HG02970 (cell line): ENCODE data around the gene ADCY10.

Experiments
- ATAC-seq: cut with Tn5 transposase; IDR thresholded peaks from one replicate; pipeline ENCODE4 v1.9.1; 2021; ENCODE audit warnings: mild to moderate bottlenecking, moderate library complexity, moderate number of reproducible peaks; ENCODE audit not compliant: unreplicated experiment, low FRiP score

The ADCY10 gene

GRCh38 chr1:167790117-167790516 is 123.8 kb downstream of the ADCY10 start:
- ATAC-seq = no peak

- ATAC-seq = no peak
These were observed 124.4 kb downstream of the ADCY10 start for GRCh38 chr1:167789501-167789900.

GRCh38 chr1:167786502-167786901 is 127.4 kb downstream of the ADCY10 start:
- ATAC-seq = no peak

- ATAC-seq = no peak
These were observed 128.9 kb downstream of the ADCY10 start for GRCh38 chr1:167784876-167785550.

- no peak for ATAC-seq
These were observed 131.0 kb downstream of the ADCY10 start for GRCh38 chr1:167782946-167783345.

GRCh38 chr1:167781558-167781957 is 132.4 kb downstream of the ADCY10 start:
- no peak for ATAC-seq

GRCh38 chr1:167777269-167777650 is 136.7 kb downstream of the ADCY10 start:
- ATAC-seq = no peak

GRCh38 chr1:167776616-167777268 is 137.2 kb downstream of the ADCY10 start:
- no peak for ATAC-seq

- no peak for ATAC-seq
These were observed 137.8 kb downstream of the ADCY10 start for GRCh38 chr1:167776151-167776550.

- no peak for ATAC-seq
These were observed 138.8 kb downstream of the ADCY10 start for GRCh38 chr1:167775178-167775577.

- ATAC-seq = no peak
These were observed 139.2 kb downstream of the ADCY10 start for GRCh38 chr1:167774710-167775109.

- ATAC-seq = no peak
These were observed 140.4 kb downstream of the ADCY10 start for GRCh38 chr1:167773516-167773915.

GRCh38 chr1:167772436-167772835 is 141.5 kb downstream of the ADCY10 start:
- ATAC-seq = no peak

- no peak for ATAC-seq
These were observed 143.8 kb downstream of the ADCY10 start for GRCh38 chr1:167770127-167770526.

- no peak for ATAC-seq
These were observed 146.2 kb downstream of the ADCY10 start for GRCh38 chr1:167767761-167768160.

- no peak for ATAC-seq
These were observed 147.4 kb downstream of the ADCY10 start for GRCh38 chr1:167766538-167766937.

- ATAC-seq = no peak
These were observed 148.4 kb downstream of the ADCY10 start for GRCh38 chr1:167765496-167765895.

- ATAC-seq = no peak
These were observed 149.2 kb downstream of the ADCY10 start for GRCh38 chr1:167764458-167765330.

GRCh38 chr1:167763525-167764220 is 150.3 kb downstream of the ADCY10 start:
- ATAC-seq = no peak

- ATAC-seq = no peak
These were observed 151.7 kb downstream of the ADCY10 start for GRCh38 chr1:167762061-167762746.
